IMR-90 (cell line): ENCODE measurements around the gene ZRSR2. TPM values are rescaled to one million over a fixed set of nuclear protein-coding genes. Genes with fewer than 3 reads are reported as not detected.

Source experiments
- ATAC-seq: fragments of 200-7000 bp; cut with Tn5 transposase; 2 replicates; pipeline ENCODE4 v1.9.1; 2020; ENCODE audit warnings: low read depth, mild to moderate bottlenecking, moderate library complexity
- BruUV-seq: library from RNA; stranded (reverse); fragments of 400-500 nt; replicated peaks from 2 replicates; lab custom pipeline; 2021; lab: Mats Ljungman, UMichigan
- CTCF ChIA-PET: fragments of 300-600 bp; formaldehyde crosslinking; extraction: SDS; loops from one replicate; lab custom pipeline; 2021; ENCODE audit warnings: antibody characterized with exemption; lab: Yijun Ruan, JAX
- POLR2A ChIA-PET: fragments of 300-600 bp; sonication (Branson Sonifier 250); formaldehyde crosslinking; loops from one replicate; lab custom pipeline; 2022; ENCODE audit warnings: antibody characterized with exemption; ENCODE audit not compliant: unreplicated experiment; lab: Charles Lee
- DNase-seq: peaks from one replicate; pipeline ENCODE4 v3.0.0; 2013
- H2AFZ ChIP-seq: replicated peaks from 2 replicates; pipeline ENCODE3; 2013; ENCODE audit warnings: low read length, mild to moderate bottlenecking; ENCODE audit not compliant: poor library complexity
- H2AK5ac ChIP-seq: 2 replicates; pipeline ENCODE4 v1.6.1; 2013; ENCODE audit warnings: low read depth, low read length, inconsistent platforms
- H2AK9ac ChIP-seq: replicated peaks from 2 replicates; pipeline ENCODE3; 2013; ENCODE audit warnings: mild to moderate bottlenecking, low read depth, low read length, moderate library complexity; ENCODE audit not compliant: poor library complexity
- H2BK120ac ChIP-seq: 2 replicates; pipeline ENCODE4 v1.6.1; 2013; ENCODE audit warnings: low read depth, low read length, inconsistent platforms
- H2BK15ac ChIP-seq: 3 replicates; pipeline ENCODE4 v1.6.1; 2013; ENCODE audit warnings: low read depth, low read length, inconsistent platforms
- H2BK20ac ChIP-seq: 2 replicates; pipeline ENCODE4 v1.6.1; 2013; ENCODE audit warnings: low read depth, mild to moderate bottlenecking, inconsistent platforms, low read length, moderate library complexity
- H2BK5ac ChIP-seq: 2 replicates; pipeline ENCODE4 v1.6.1; 2013; ENCODE audit warnings: mild to moderate bottlenecking, low read depth, low read length, inconsistent platforms; ENCODE audit not compliant: poor library complexity, severe bottlenecking
- H3K14ac ChIP-seq: replicated peaks from 2 replicates; pipeline ENCODE4 v1.6.1; 2013; ENCODE audit warnings: low read depth, low read length, inconsistent platforms
- H3K18ac ChIP-seq: 2 replicates; pipeline ENCODE4 v1.6.1; 2013; ENCODE audit warnings: low read depth, low read length, control low read depth
- H3K23ac ChIP-seq: 2 replicates; pipeline ENCODE4 v1.6.1; 2013; ENCODE audit warnings: low read depth, low read length, inconsistent platforms
- H3K27ac ChIP-seq: 2 replicates; pipeline ENCODE4 v1.5.1; 2013; ENCODE audit warnings: mild to moderate bottlenecking, control low read depth, low read length; ENCODE audit not compliant: insufficient read depth
- H3K27me3 ChIP-seq: 2 replicates; pipeline ENCODE4 v1.6.1; 2013; ENCODE audit warnings: low read length; ENCODE audit not compliant: control insufficient read depth, insufficient read depth
- H3K36me3 ChIP-seq: 2 replicates; pipeline ENCODE4 v1.6.1; 2013; ENCODE audit warnings: low read length, mixed read lengths; ENCODE audit not compliant: control insufficient read depth, insufficient read depth
- H3K4ac ChIP-seq: 2 replicates; pipeline ENCODE4 v1.6.1; 2013; ENCODE audit warnings: low read depth, low read length, inconsistent platforms
- H3K4me1 ChIP-seq: 2 replicates; pipeline ENCODE4 v1.6.1; 2013; ENCODE audit warnings: low read length, mixed read lengths; ENCODE audit not compliant: control insufficient read depth, insufficient read depth
- H3K4me2 ChIP-seq: 2 replicates; pipeline ENCODE4 v1.6.1; 2013; ENCODE audit warnings: low read depth, mild to moderate bottlenecking, control low read depth, low read length, moderate library complexity
- H3K4me3 ChIP-seq: 2 replicates; pipeline ENCODE4 v1.5.1; 2013; ENCODE audit warnings: low read depth, mild to moderate bottlenecking, control low read depth, low read length, moderate library complexity; ENCODE audit not compliant: insufficient read depth
- H3K56ac ChIP-seq: 2 replicates; pipeline ENCODE4 v1.6.1; 2013; ENCODE audit warnings: low read length, inconsistent platforms; ENCODE audit not compliant: insufficient read depth; ENCODE audit errors: extremely low read depth
- H3K79me1 ChIP-seq, 2 experiments: 2 replicates each; pipeline ENCODE4 v1.6.1; 2013; ENCODE audit warnings: low read length in 2 of 2, inconsistent platforms in 1 of 2, low read depth in 1 of 2
- H3K9ac ChIP-seq: 2 replicates; pipeline ENCODE4 v1.6.1; 2013; ENCODE audit warnings: low read depth, low read length, control low read depth
- H3K9me1 ChIP-seq: 2 replicates; pipeline ENCODE4 v1.6.1; 2013; ENCODE audit warnings: low read length, inconsistent platforms; ENCODE audit not compliant: insufficient read depth
- H3K9me3 ChIP-seq: 2 replicates; pipeline ENCODE4 v1.6.1; 2013; ENCODE audit warnings: low read length; ENCODE audit not compliant: control insufficient read depth, insufficient read depth
- H4K20me1 ChIP-seq: 2 replicates; pipeline ENCODE4 v1.6.1; 2013; ENCODE audit warnings: low read length, inconsistent platforms; ENCODE audit not compliant: insufficient read depth
- H4K5ac ChIP-seq: 2 replicates; pipeline ENCODE4 v1.6.1; 2013; ENCODE audit warnings: mild to moderate bottlenecking, low read depth, low read length, control low read depth
- H4K8ac ChIP-seq, 2 experiments: 2 replicates each; pipeline ENCODE4 v1.6.1; 2013; ENCODE audit warnings: low read depth in 2 of 2, low read length in 2 of 2, control low read depth in 1 of 2, inconsistent platforms in 1 of 2
- H4K91ac ChIP-seq: 2 replicates; pipeline ENCODE4 v1.6.1; 2013; ENCODE audit warnings: low read depth, low read length, inconsistent platforms; ENCODE audit not compliant: insufficient read depth
- BHLHE40 ChIP-seq: fragments of 150-350 bp; IDR thresholded peaks from 2 replicates; pipeline ENCODE4 v1.6.1; 2016; ENCODE audit warnings: mild to moderate bottlenecking, low read depth, low read length
- CEBPB ChIP-seq: IDR thresholded peaks from 2 replicates; pipeline ENCODE4 v1.6.1; 2012; ENCODE audit warnings: low read depth, low read length, improper control_type of control experiment
- CHD1 ChIP-seq: IDR thresholded peaks from 2 replicates; pipeline ENCODE4 v1.6.1; 2012; ENCODE audit warnings: low read depth, low read length, improper control_type of control experiment
- FOS ChIP-seq: fragments of 150-350 bp; IDR thresholded peaks from 2 replicates; pipeline ENCODE4 v1.6.1; 2016; ENCODE audit warnings: low read depth, low read length
- MAFK ChIP-seq: IDR thresholded peaks from 2 replicates; pipeline ENCODE4 v1.6.1; 2012; ENCODE audit warnings: low read depth, low read length, improper control_type of control experiment
- MAZ ChIP-seq: IDR thresholded peaks from 2 replicates; pipeline ENCODE4 v1.6.1; 2012; ENCODE audit warnings: low read depth, mild to moderate bottlenecking, low read length, improper control_type of control experiment, moderate library complexity, borderline replicate concordance
- MXI1 ChIP-seq: IDR thresholded peaks from 2 replicates; pipeline ENCODE4 v1.6.1; 2012; ENCODE audit warnings: low read depth, mild to moderate bottlenecking, low read length, moderate library complexity, borderline replicate concordance
- NFE2L2 ChIP-seq: fragments of 150-350 bp; IDR thresholded peaks from 2 replicates; pipeline ENCODE4 v1.6.1; 2016; ENCODE audit warnings: low read depth, mild to moderate bottlenecking, low read length
- POLR2A ChIP-seq: IDR thresholded peaks from 2 replicates; pipeline ENCODE4 v1.6.1; 2012; ENCODE audit warnings: mild to moderate bottlenecking, low read depth, low read length
- RAD21 ChIP-seq: IDR thresholded peaks from 2 replicates; pipeline ENCODE4 v1.6.1; 2012; ENCODE audit warnings: low read length, improper control_type of control experiment
- RCOR1 ChIP-seq: IDR thresholded peaks from 2 replicates; pipeline ENCODE4 v1.6.1; 2012; ENCODE audit warnings: mild to moderate bottlenecking, low read length, improper control_type of control experiment; ENCODE audit not compliant: insufficient replicate concordance
- RFX5 ChIP-seq: IDR thresholded peaks from 2 replicates; pipeline ENCODE4 v1.8.0; 2012; ENCODE audit warnings: low read depth, mild to moderate bottlenecking, low read length, moderate library complexity
- SMC3 ChIP-seq: fragments of 150-350 bp; IDR thresholded peaks from 2 replicates; pipeline ENCODE4 v1.6.1; 2016; ENCODE audit warnings: low read depth, mild to moderate bottlenecking, antibody characterized with exemption, low read length, moderate library complexity
- WGBS, 2 experiments: methylation state at CpG; one replicate each; pipeline versions ENCODE4 v1.1.5 to v1.1.7; 2013; ENCODE audit warnings: missing lambda C conversion rate in 2 of 2; ENCODE audit not compliant: insufficient read length in 1 of 2; ENCODE audit errors: extremely low coverage in 2 of 2; 5-methylcytosine and 5-hydroxymethylcytosine counted together
- dilution Hi-C: fragments of 300-500 bp; cut with HindIII; formaldehyde crosslinking; loops from one replicate; pipeline ENCODE4 v1.14.3; 2018; ENCODE audit warnings: low sequenced_read_pairs; ENCODE audit not compliant: unreplicated experiment
- in situ Hi-C: fragments of 300-500 bp; cut with MboI; formaldehyde crosslinking; loops from 3 replicates; pipeline ENCODE4 v1.14.3; 2019; ENCODE audit warnings: low sequenced_read_pairs, inconsistent platforms, mixed read lengths
- intact Hi-C: fragments of 100-400 bp; cut with micrococcal nuclease; formaldehyde crosslinking; loops from 2 replicates; pipeline ENCODE4 v1.10.0; 2022
- polyA plus RNA-seq, 3 experiments: library from polyadenylated mRNA; depleted of rRNA; stranded (reverse); fragments of >200 nt; gene quantifications; 2 replicates each; pipeline ENCODE4 v1.2.3, GENCODE V29; 2012; ENCODE audit warnings: low replicate concordance in 1 of 3
- total RNA-seq: library from RNA; depleted of rRNA; stranded (reverse); fragments of >200 nt; gene quantifications from 2 replicates; pipeline ENCODE4 v1.2.3, GENCODE V29; 2012
- TF ChIP-seq, protein P1 (sequence below): conservative IDR thresholded peaks from 2 replicates; pipeline ENCODE4 v1.5.1; 2012; ENCODE audit warnings: mild to moderate bottlenecking, low read depth, low read length, improper control_type of control experiment
- TF ChIP-seq, protein P2 (sequence below): fragments of 150-350 bp; IDR thresholded peaks from 2 replicates; pipeline ENCODE4 v1.6.1; 2017; ENCODE audit warnings: mild to moderate bottlenecking, antibody characterized with exemption, low read length, low read depth
- TF ChIP-seq, protein P3 (sequence below): fragments of 150-350 bp; IDR thresholded peaks from 2 replicates; pipeline ENCODE4 v1.6.1; 2016; ENCODE audit warnings: low read depth, mild to moderate bottlenecking, low read length, moderate library complexity, borderline replicate concordance

Gene ZRSR2
- total and polyA plus RNA-seq, 2 of the 4 experiments (the other 2 are of a cell fraction), result 4.7 to 11.3 TPM

DNA sequence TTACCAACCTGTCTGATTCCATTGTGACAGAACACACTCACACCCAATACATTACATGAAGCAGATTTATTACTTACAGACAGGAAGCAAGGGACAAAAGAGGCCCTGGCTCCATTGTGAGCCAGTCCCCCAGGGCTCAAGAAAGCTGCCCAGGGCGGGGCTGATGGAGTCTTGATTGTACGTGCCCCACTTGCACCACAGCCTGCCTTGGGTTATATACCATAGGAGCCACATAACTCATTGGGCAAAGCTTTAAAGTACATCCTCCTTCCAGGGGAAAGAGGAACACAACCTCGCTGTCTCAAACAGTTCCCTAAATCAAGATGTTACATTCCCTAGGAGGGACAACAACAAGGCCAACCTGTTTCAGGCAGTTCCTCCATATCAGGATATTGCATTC is 3.4 kb upstream of the ZRSR2 start:
- Histone ChIP-seq H4K20me1 (no peaks in the 10 kb centered on the region), H3K79me1 (peaks cover 0 to 6% of the 10 kb centered on the region in 2 experiments; a peak in 2 of 4 replicates), H3K4me3 (no peak overlapping the region), H3K56ac (no peak overlapping the region), H2AK5ac (no peak overlapping the region), H2BK15ac (no peak overlapping the region), H3K9me3 (no peaks in the 10 kb centered on the region), H3K23ac (no peak overlapping the region), H4K91ac (no peak overlapping the region), H3K14ac (no peak overlapping the region), H2AFZ (no peak overlapping the region), H4K5ac (no peak overlapping the region), H2BK5ac (no peak overlapping the region), H3K4me2 (no peak overlapping the region), H3K9me1 (no peaks in the 10 kb centered on the region), H3K36me3 (peaks cover 4% of the 10 kb centered on the region; the same call in 1 of the 2 replicates), H3K4ac (no peak overlapping the region), H4K8ac (no peak overlapping the region), H3K18ac (no peak overlapping the region), H3K4me1 (no peaks in the 10 kb centered on the region; the same call in 1 of the 2 replicates), H2AK9ac (peak overlapping the region; percentile 50), H2BK20ac (no peak overlapping the region), H2BK120ac (no peak overlapping the region), H3K9ac (no peak overlapping the region), H3K27me3 (no peaks in the 10 kb centered on the region), H3K27ac (no peak overlapping the region)
- intact Hi-C loops (no loop called here), dilution Hi-C loops (no loop called here), in situ Hi-C loops (no loop called here)
- ATAC-seq (no peak), DNase-seq (no peak)
- ChIA-PET CTCF (no interaction called here), POLR2A (no interaction called here)
- TF ChIP-seq MAFK (no peak), RAD21 (no peak), MXI1 (no peak), CEBPB (no peak), CHD1 (no peak), NFE2L2 (no peak), POLR2A (no peak), FOS (no peak), RFX5 (no peak), BHLHE40 (no peak), MAZ (no peak), SMC3 (no peak), RCOR1 (no peak)
- TF ChIP-seq, protein P1, sequence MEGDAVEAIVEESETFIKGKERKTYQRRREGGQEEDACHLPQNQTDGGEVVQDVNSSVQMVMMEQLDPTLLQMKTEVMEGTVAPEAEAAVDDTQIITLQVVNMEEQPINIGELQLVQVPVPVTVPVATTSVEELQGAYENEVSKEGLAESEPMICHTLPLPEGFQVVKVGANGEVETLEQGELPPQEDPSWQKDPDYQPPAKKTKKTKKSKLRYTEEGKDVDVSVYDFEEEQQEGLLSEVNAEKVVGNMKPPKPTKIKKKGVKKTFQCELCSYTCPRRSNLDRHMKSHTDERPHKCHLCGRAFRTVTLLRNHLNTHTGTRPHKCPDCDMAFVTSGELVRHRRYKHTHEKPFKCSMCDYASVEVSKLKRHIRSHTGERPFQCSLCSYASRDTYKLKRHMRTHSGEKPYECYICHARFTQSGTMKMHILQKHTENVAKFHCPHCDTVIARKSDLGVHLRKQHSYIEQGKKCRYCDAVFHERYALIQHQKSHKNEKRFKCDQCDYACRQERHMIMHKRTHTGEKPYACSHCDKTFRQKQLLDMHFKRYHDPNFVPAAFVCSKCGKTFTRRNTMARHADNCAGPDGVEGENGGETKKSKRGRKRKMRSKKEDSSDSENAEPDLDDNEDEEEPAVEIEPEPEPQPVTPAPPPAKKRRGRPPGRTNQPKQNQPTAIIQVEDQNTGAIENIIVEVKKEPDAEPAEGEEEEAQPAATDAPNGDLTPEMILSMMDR, result no peak
- TF ChIP-seq, protein P2, sequence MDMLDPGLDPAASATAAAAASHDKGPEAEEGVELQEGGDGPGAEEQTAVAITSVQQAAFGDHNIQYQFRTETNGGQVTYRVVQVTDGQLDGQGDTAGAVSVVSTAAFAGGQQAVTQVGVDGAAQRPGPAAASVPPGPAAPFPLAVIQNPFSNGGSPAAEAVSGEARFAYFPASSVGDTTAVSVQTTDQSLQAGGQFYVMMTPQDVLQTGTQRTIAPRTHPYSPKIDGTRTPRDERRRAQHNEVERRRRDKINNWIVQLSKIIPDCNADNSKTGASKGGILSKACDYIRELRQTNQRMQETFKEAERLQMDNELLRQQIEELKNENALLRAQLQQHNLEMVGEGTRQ, result no peak
- TF ChIP-seq, protein P3, sequence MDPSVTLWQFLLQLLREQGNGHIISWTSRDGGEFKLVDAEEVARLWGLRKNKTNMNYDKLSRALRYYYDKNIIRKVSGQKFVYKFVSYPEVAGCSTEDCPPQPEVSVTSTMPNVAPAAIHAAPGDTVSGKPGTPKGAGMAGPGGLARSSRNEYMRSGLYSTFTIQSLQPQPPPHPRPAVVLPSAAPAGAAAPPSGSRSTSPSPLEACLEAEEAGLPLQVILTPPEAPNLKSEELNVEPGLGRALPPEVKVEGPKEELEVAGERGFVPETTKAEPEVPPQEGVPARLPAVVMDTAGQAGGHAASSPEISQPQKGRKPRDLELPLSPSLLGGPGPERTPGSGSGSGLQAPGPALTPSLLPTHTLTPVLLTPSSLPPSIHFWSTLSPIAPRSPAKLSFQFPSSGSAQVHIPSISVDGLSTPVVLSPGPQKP, result no peak
- WGBS, 2 experiments, result no CpG with 5 or more reads among the region's 3 CpGs
- no TSS peak for BruUV-seq
